ENCODE data around the gene VPS45.
A peak's percentile ranks its signal among the peaks of the same experiment; 100 is the strongest.

Gene VPS45

DNA sequence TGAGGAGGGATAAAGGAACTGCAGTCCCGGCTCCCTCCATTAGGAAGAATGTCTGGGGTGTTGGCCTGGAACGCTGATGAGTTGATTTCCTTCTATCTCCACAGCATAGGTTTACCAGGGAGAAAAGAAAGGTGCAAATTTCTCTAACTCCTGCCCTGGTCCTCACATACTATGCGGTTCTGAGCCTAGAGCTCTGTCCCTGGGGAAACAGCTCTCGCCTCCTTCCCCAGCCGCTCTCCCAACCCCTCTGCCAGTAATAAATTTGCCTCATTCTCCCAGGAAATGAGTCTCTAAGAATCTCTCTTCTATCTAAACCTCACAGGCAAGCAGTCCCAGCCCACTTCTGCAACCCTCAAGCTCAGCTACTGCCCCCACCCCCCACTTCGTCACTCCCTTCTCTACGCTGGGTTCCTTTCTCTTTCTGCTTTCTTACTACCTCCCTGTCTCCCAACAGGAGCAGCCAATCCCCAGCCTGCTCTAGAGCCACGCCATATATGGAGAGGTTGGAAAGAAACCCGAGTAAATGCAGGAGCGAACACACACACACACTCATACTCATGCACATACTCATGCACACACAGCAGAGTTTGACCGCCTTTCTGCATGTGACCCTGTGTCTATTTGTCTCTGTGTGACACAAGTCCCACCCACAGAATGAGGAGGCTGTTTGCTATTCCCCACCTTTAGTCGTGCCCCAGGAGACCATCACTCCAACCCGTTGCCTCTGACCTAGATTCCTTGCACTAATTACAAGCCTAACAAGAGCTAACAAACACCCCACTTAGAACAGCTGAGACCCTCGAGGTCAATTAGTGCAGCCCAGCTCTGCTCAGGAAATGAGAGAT, 95.5 kb downstream of the VPS45 start:
- Histone ChIP-seq H3K4me3 (ENCODE audit: low read length) (peak overlapping the region; percentile 71), H3K36me3 (ENCODE audit: insufficient read depth, low read depth, low read length) (peaks cover 23% of the 10 kb centered on the region), H3K4me1 (ENCODE audit: insufficient read depth, low read length) (peaks cover 23% of the 10 kb centered on the region), H3K27me3 (ENCODE audit: insufficient read depth, low read length) (no peaks in the 10 kb centered on the region), H3K27ac (ENCODE audit: low read length) (peak overlapping the region; percentile 99), H3K9me3 (ENCODE audit: insufficient read depth, low read depth, low read length) (no peaks in the 10 kb centered on the region), H3K9ac (ENCODE audit: low read depth, low read length) (peak overlapping the region; percentile 98)

DNA sequence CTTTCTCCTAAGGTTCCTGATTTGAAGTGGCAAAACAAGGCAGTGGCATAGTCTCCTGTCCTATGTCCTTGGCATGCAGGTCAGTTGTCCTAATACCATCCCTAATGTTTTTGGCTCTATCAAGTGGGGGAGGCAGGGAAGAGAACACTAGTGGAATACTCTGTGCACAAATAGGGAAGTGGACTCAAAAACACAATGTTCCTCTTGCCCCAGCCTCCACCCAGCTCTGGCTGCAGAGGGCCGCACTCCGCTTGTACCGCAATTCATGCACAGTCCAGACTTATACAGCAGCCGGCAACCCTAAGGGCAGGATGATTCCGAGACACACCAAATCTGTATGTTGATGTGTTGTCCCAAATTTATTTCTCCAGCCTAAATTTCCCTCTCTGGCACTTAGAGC, 96.6 kb downstream of the VPS45 start:
- H3K27me3 ChIP-seq (ENCODE audit: insufficient read depth, low read length) = no peaks in the 10 kb centered on the region
- peak overlapping the region; percentile 98; the same call in 1 of the 2 replicates for H3K9ac ChIP-seq (ENCODE audit: low read depth, low read length)
- H3K9me3 ChIP-seq (ENCODE audit: insufficient read depth, low read depth, low read length) = no peaks in the 10 kb centered on the region
- no peak overlapping the region for H3K4me3 ChIP-seq (ENCODE audit: low read length)
- peak overlapping the region; percentile 99 for H3K27ac ChIP-seq (ENCODE audit: low read length)
- peaks cover 23% of the 10 kb centered on the region for H3K4me1 ChIP-seq (ENCODE audit: insufficient read depth, low read length)
- H3K36me3 ChIP-seq (ENCODE audit: insufficient read depth, low read depth, low read length) = peaks cover 12% of the 10 kb centered on the region

DNA sequence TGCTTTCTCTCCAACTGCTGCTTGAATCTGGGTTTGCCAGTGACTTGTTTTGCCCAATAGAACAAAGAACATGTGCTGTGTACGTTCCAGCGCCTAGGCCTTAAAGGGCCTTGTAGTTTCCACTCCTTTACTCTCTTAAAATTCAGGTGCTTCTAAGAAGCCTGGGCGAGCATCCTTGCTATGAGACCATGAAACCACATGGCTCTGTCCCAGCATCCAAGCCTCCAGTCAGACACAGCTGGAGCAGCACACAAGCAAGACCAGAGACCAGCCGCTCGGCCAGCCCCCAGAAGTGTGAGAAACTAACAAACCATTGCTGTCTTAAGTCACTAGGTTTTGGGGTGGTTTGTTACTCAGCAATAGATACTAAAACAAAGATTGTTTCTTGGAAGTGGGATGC, 97.2 kb downstream of the VPS45 start:
- H3K9ac ChIP-seq (ENCODE audit: low read depth, low read length) = no peak overlapping the region; the same call in 1 of the 2 replicates
- H3K27me3 ChIP-seq (ENCODE audit: insufficient read depth, low read length) = no peaks in the 10 kb centered on the region
- H3K4me3 ChIP-seq (ENCODE audit: low read length) = no peak overlapping the region
- H3K4me1 ChIP-seq (ENCODE audit: insufficient read depth, low read length) = peaks cover 23% of the 10 kb centered on the region
- no peak overlapping the region for H3K27ac ChIP-seq (ENCODE audit: low read length)
- peaks cover 6% of the 10 kb centered on the region for H3K36me3 ChIP-seq (ENCODE audit: insufficient read depth, low read depth, low read length)
- H3K9me3 ChIP-seq (ENCODE audit: insufficient read depth, low read depth, low read length) = no peaks in the 10 kb centered on the region

DNA sequence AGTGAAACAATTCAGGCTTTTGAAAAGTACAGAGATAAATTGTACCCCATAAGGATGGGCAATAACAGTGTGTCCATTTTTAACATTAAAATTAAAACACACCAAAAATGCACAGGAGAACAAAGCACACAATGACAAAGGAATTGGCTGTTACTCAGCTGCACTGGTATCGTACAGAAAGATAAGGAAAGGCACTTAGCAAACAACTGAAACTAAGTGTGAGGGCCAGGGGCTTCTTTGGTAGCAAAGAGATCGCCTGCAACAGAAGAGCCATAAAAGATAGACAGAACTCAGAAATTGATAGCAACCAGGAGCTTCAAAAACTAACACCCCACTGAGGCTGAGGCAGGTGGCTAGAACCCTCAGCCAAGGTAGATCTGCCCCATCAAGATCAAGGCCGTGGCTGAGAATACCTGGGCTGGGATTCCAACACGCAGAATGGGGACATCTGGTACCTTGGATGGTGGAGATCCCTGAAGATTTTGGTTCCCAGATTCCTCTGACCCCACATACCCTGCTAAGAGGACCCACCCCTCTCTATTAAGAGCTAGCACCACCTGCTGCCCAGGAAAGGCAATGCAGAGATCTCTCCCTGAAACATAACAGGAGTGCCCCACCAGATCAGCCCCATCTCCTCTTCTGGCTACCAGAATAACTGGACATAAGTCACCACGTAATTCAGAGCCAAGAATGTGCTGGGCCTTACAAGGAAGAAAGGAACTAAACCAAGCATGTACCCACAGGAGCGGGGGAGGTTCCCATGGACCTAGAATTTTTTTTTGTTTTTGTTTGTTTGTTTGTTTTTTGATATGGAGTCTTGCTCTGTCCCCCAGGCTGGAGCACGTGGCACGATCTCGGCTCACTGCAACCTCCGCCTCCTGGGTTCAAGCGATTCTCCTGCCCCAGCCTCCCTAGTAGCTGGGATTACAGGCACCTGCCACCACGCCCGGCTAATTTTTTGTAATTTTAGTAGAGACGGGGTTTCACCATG, 98.3 kb downstream of the VPS45 start:
- Histone ChIP-seq H3K9me3 (ENCODE audit: insufficient read depth, low read depth, low read length) (no peaks in the 10 kb centered on the region), H3K27me3 (ENCODE audit: insufficient read depth, low read length) (no peaks in the 10 kb centered on the region), H3K4me3 (ENCODE audit: low read length) (no peak overlapping the region), H3K27ac (ENCODE audit: low read length) (no peak overlapping the region), H3K9ac (ENCODE audit: low read depth, low read length) (peak overlapping the region; percentile 6; the same call in 1 of the 2 replicates), H3K36me3 (ENCODE audit: insufficient read depth, low read depth, low read length) (no peaks in the 10 kb centered on the region; the same call in 1 of the 2 replicates), H3K4me1 (ENCODE audit: insufficient read depth, low read length) (peaks cover 23% of the 10 kb centered on the region; the same call in 1 of the 2 replicates)

DNA sequence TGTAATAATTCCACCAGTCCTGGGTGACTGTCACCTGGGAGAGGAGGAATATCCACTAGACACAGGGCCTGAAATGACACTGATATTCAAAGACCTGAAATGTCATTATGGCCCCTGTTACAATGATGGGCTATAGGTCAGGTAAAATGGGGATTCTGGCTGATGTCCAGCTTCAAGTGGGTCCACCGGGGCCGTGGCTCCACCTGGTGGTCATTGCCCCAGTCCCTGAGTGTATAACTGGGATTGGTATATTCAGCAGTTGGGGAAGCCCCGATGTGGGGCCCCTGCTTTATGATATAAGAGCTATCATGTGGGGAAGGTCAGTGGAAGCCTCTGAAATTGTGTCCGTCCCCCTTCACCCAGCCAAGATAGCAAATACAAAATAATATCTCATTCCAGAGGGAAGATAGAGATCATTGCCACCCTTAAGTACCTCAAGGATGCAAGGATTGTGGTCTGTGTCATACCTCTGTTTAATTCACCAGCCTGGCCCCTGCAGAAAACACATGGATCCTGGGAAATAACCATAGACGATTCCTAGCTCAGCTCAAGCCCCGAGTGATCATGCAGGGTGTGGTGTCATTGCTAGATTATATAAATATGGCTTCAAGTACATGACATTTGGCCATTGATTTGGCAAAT, 101.5 kb downstream of the VPS45 start:
- Histone ChIP-seq H3K4me1 (ENCODE audit: insufficient read depth, low read length) (no peaks in the 10 kb centered on the region), H3K9me3 (ENCODE audit: insufficient read depth, low read depth, low read length) (no peaks in the 10 kb centered on the region), H3K27me3 (ENCODE audit: insufficient read depth, low read length) (no peaks in the 10 kb centered on the region), H3K36me3 (ENCODE audit: insufficient read depth, low read depth, low read length) (no peaks in the 10 kb centered on the region), H3K9ac (ENCODE audit: low read depth, low read length) (no peak overlapping the region), H3K27ac (ENCODE audit: low read length) (no peak overlapping the region), H3K4me3 (ENCODE audit: low read length) (no peak overlapping the region)

DNA sequence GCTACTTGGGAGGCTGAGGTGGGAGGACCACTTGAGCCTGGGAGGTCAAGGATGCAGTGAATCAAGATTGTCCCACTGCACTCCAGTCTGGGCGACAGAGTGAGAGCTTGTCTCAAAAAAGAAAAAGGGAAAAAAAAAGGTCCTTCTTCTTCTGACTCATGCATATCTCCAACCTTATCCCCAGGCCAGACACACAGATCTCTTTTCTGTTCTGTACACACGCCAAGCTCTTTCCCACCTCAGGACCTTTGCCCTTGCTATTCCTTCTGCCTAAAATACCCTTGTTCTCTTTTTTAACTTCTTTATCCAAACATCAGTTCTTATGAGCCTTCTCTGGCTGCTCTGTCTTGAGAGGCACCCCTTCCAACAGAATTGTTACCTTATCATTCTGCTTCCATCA, 104.2 kb downstream of the VPS45 start:
- no peaks in the 10 kb centered on the region for H3K4me1 ChIP-seq (ENCODE audit: insufficient read depth, low read length)

DNA sequence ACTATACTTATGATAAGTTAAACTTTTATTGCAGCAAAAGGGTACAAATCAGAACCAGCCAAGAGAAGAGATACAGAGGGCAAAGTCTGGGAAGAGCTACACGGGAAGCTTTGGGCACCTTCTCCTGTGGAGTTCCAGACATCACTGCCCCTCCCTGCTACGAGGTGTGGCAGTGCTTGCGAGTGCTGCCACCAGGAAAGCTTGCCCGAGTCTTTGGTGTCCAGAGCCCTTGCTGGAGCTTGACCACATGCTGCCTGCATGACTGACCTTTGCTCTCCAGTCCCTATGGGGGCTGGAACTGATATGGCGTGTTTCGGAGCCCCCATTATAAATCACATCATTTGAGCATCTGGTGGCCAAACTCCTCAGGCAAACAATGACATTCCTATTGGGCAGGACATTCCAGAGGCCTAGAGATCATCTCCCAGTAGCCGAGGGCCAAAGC, 105.6 kb downstream of the VPS45 start:
- H3K27ac ChIP-seq (ENCODE audit: low read length) = no peak overlapping the region
- no peaks in the 10 kb centered on the region for H3K27me3 ChIP-seq (ENCODE audit: insufficient read depth, low read length)
- no peaks in the 10 kb centered on the region for H3K36me3 ChIP-seq (ENCODE audit: insufficient read depth, low read depth, low read length)
- no peaks in the 10 kb centered on the region for H3K4me1 ChIP-seq (ENCODE audit: insufficient read depth, low read length)
- no peak overlapping the region for H3K4me3 ChIP-seq (ENCODE audit: low read length)
- no peaks in the 10 kb centered on the region for H3K9me3 ChIP-seq (ENCODE audit: insufficient read depth, low read depth, low read length)
- H3K9ac ChIP-seq (ENCODE audit: low read depth, low read length) = no peak overlapping the region

More for the DNA sequence above, 104.2 kb downstream of the VPS45 start:
- Histone ChIP-seq H3K4me3 (ENCODE audit: low read length) (no peak overlapping the region), H3K9ac (ENCODE audit: low read depth, low read length) (no peak overlapping the region), H3K9me3 (ENCODE audit: insufficient read depth, low read depth, low read length) (no peaks in the 10 kb centered on the region), H3K27ac (ENCODE audit: low read length) (no peak overlapping the region), H3K27me3 (ENCODE audit: insufficient read depth, low read length) (no peaks in the 10 kb centered on the region), H3K36me3 (ENCODE audit: insufficient read depth, low read depth, low read length) (no peaks in the 10 kb centered on the region)

DNA sequence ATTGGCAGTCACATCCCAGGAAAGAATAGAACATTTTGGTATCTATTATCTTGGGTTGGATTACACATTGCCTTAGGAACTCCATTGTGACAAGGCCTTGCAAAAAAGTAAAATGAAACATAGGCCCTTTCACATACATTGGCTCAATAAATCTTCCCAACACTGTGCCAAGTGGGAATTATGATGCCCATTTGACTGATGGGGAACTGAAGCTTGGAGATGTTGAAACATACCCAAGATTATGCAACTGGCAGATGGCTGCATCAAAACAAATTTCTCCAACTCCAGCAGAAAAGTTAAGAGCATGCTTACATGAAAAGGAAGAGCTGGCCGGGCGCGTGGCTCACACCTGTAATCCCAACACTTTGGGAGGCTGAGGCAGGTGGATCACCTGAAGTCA, 109.0 kb downstream of the VPS45 start:
- Histone ChIP-seq H3K9me3 (ENCODE audit: insufficient read depth, low read depth, low read length) (no peaks in the 10 kb centered on the region), H3K27me3 (ENCODE audit: insufficient read depth, low read length) (no peaks in the 10 kb centered on the region), H3K27ac (ENCODE audit: low read length) (no peak overlapping the region), H3K36me3 (ENCODE audit: insufficient read depth, low read depth, low read length) (no peaks in the 10 kb centered on the region), H3K9ac (ENCODE audit: low read depth, low read length) (no peak overlapping the region), H3K4me1 (ENCODE audit: insufficient read depth, low read length) (no peaks in the 10 kb centered on the region), H3K4me3 (ENCODE audit: low read length) (no peak overlapping the region)

DNA sequence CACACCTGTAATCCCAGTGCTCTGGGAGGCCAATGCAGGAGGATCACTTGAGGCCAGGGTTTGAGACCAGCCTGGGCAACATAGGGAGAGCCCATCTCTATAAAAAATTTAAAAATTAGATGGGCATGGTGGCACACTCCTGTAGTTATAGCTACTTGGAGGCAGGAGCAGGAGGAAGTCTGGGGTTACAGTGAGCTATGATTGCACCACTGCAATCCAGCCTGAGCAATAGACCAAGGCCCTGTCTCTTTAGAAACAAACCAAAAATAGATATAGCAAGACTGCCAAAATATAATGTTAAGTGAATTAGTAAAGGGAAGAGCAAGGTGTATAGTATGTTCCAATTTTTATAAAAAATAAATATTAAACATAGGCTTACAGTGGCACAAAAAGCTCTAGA, 111.0 kb downstream of the VPS45 start:
- Histone ChIP-seq H3K9ac (ENCODE audit: low read depth, low read length) (no peak overlapping the region), H3K36me3 (ENCODE audit: insufficient read depth, low read depth, low read length) (no peaks in the 10 kb centered on the region), H3K27ac (ENCODE audit: low read length) (no peak overlapping the region), H3K4me3 (ENCODE audit: low read length) (no peak overlapping the region), H3K4me1 (ENCODE audit: insufficient read depth, low read length) (no peaks in the 10 kb centered on the region), H3K27me3 (ENCODE audit: insufficient read depth, low read length) (no peaks in the 10 kb centered on the region), H3K9me3 (ENCODE audit: insufficient read depth, low read depth, low read length) (no peaks in the 10 kb centered on the region)

DNA sequence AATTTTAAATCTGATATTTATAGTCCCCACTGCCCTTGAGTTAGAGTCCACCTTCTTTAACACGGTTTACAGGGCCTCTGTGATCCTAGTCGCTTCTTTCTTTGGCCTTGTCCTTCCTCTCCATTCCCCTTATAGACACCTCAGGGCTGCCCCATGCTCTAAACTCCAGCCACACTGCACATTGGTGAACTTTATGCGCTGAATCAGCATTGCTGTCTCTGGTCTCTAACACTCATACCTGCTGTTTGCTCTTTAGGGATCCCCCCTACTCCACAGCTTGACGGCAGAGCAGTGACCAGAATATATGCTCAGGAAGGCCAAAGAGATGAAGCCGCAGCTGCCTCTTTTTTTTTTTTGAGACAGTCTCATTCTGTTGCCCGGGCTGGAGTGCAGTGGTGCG, 112.3 kb downstream of the VPS45 start:
- no peaks in the 10 kb centered on the region for H3K9me3 ChIP-seq (ENCODE audit: insufficient read depth, low read depth, low read length)
- no peaks in the 10 kb centered on the region for H3K36me3 ChIP-seq (ENCODE audit: insufficient read depth, low read depth, low read length)
- no peak overlapping the region for H3K27ac ChIP-seq (ENCODE audit: low read length)
- H3K4me1 ChIP-seq (ENCODE audit: insufficient read depth, low read length) = no peaks in the 10 kb centered on the region
- H3K9ac ChIP-seq (ENCODE audit: low read depth, low read length) = no peak overlapping the region
- no peaks in the 10 kb centered on the region for H3K27me3 ChIP-seq (ENCODE audit: insufficient read depth, low read length)
- H3K4me3 ChIP-seq (ENCODE audit: low read length) = no peak overlapping the region

DNA sequence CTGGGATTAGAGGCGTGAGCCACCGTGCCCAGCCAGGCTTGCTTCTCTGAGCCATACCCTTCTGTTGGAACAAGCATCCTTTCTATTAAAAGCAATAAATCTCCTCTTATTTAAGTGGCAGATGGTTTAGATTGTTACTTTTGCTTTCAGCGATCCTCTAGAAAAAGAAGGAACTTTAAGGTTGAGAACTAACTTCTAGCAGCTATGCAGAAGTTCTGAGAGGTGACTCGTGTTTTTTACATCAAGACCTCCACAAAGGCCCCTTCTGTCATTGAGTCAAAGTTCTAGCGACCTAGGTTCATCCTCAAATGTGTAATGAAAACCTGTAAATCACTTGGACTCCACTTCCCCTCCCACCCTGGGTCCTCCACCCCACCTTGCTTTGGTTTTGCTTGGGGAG, 112.9 kb downstream of the VPS45 start:
- no peak overlapping the region for H3K4me3 ChIP-seq (ENCODE audit: low read length)
- no peaks in the 10 kb centered on the region for H3K4me1 ChIP-seq (ENCODE audit: insufficient read depth, low read length)
- no peaks in the 10 kb centered on the region for H3K9me3 ChIP-seq (ENCODE audit: insufficient read depth, low read depth, low read length)
- H3K9ac ChIP-seq (ENCODE audit: low read depth, low read length) = no peak overlapping the region
- no peaks in the 10 kb centered on the region for H3K36me3 ChIP-seq (ENCODE audit: insufficient read depth, low read depth, low read length)
- H3K27me3 ChIP-seq (ENCODE audit: insufficient read depth, low read length) = no peaks in the 10 kb centered on the region
- no peak overlapping the region for H3K27ac ChIP-seq (ENCODE audit: low read length)

Data from iPS-20b (cell line).